ENCODE data around the gene COL11A2. TPM values are rescaled to one million over a fixed set of nuclear protein-coding genes. Genes with fewer than 3 reads are reported as not detected.

COL11A2 gene
- total RNA-seq, 1 donor, result 1.8 TPM

DNA sequence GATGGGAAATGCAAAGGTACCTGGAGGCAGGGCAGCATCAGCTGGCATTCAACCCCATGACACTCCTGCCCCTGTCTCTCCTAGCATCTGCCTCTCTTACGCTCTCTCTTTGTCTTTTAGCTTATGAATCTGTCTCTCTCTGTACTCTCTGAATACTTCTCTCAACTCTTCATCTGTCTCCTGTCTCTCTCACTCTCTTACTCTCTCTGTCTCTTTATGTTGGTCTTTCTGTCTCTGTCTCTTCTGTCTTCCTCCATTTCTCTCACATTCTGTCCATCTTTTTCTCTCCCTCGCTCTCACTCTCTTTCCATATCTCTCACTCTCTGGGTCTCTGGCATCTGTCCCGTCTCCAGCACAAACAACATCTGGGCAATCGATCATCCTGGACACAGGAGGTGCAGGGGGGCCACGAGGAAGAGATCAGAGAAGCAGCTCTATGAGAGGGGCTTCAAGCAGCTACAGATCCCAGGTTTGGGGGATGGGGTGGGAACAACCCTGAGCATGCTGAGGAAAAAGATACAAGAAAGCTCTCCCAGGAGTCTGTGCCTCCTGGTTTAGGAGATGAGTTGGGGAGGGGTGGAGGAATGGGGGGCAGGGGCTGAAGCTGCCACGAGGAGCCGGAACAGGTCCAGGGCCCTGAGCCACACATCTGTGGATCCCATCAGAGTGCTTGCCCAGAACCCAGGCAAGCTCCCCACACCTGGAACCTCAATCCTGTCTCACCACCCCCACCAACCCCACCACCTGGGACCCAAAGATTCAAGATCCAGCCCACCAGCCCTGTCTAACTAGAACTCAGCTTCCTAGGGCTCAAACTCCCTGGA is 2.4 kb downstream of the COL11A2 start:
- Histone ChIP-seq H3K79me2 (ENCODE audit: insufficient read depth, low read length) (no peaks in the 10 kb centered on the region), H3K4me1 (ENCODE audit: insufficient read depth, low read length) (no peaks in the 10 kb centered on the region), H3K9me3 (ENCODE audit: low read depth, low read length) (no peaks in the 10 kb centered on the region), H4K20me1 (ENCODE audit: insufficient read depth, low read length) (peaks cover 7% of the 10 kb centered on the region), H2AFZ (ENCODE audit: low read length) (no peak overlapping the region), H3K4me3 (ENCODE audit: insufficient read depth, low read length) (no peak overlapping the region), H3K36me3 (ENCODE audit: insufficient read depth, low read length) (peaks cover 9% of the 10 kb centered on the region), H3K4me2 (ENCODE audit: insufficient read depth, low read length) (no peak overlapping the region), H3K27me3 (ENCODE audit: insufficient read depth, low read length) (peaks cover 36% of the 10 kb centered on the region), H3K27ac (ENCODE audit: low read depth, low read length) (no peak overlapping the region)
- TF ChIP-seq, protein P1, sequence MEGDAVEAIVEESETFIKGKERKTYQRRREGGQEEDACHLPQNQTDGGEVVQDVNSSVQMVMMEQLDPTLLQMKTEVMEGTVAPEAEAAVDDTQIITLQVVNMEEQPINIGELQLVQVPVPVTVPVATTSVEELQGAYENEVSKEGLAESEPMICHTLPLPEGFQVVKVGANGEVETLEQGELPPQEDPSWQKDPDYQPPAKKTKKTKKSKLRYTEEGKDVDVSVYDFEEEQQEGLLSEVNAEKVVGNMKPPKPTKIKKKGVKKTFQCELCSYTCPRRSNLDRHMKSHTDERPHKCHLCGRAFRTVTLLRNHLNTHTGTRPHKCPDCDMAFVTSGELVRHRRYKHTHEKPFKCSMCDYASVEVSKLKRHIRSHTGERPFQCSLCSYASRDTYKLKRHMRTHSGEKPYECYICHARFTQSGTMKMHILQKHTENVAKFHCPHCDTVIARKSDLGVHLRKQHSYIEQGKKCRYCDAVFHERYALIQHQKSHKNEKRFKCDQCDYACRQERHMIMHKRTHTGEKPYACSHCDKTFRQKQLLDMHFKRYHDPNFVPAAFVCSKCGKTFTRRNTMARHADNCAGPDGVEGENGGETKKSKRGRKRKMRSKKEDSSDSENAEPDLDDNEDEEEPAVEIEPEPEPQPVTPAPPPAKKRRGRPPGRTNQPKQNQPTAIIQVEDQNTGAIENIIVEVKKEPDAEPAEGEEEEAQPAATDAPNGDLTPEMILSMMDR (IDR thresholded peaks at IDR 0.05; ENCODE audit: extremely low read depth, low read depth, low read length), result no peak
- no peak for DNase-seq (ENCODE audit: insufficient read length, low spot score, missing footprints)

DNA sequence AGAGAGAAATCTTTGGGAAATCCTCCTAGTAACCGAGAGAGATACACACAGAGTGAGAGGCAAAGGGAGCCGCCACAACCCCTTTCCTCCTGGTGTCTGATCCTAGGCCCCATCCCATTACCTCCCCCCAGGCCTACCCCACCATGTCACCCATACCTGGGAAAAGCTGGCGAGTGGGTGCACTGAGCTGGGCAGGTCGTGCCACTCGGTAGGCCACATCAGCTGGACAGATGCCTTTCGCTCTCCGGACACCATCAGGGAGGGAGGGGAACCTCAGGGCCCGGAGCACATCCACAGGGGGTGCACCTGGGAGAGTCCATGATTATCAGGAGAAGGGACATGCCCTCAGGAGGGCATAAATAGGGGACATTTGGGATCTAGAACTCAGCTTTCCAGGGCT is 3.1 kb downstream of the COL11A2 start:
- no peak for DNase-seq (ENCODE audit: insufficient read length, low spot score, missing footprints)
- peaks cover 5% of the 10 kb centered on the region for H4K20me1 ChIP-seq (ENCODE audit: insufficient read depth, low read length)
- H3K36me3 ChIP-seq (ENCODE audit: insufficient read depth, low read length), result peaks cover 2% of the 10 kb centered on the region
- TF ChIP-seq, protein P1 (IDR thresholded peaks at IDR 0.05; ENCODE audit: extremely low read depth, low read depth, low read length), result no peak
- H3K9me3 ChIP-seq (ENCODE audit: low read depth, low read length), result no peaks in the 10 kb centered on the region
- no peak overlapping the region for H3K4me3 ChIP-seq (ENCODE audit: insufficient read depth, low read length)
- peaks cover 36% of the 10 kb centered on the region for H3K27me3 ChIP-seq (ENCODE audit: insufficient read depth, low read length)
- no peaks in the 10 kb centered on the region for H3K79me2 ChIP-seq (ENCODE audit: insufficient read depth, low read length)
- H2AFZ ChIP-seq (ENCODE audit: low read length), result no peak overlapping the region
- no peaks in the 10 kb centered on the region for H3K4me1 ChIP-seq (ENCODE audit: insufficient read depth, low read length)
- H3K4me2 ChIP-seq (ENCODE audit: insufficient read depth, low read length), result no peak overlapping the region
- H3K27ac ChIP-seq (ENCODE audit: low read depth, low read length), result no peak overlapping the region

DNA sequence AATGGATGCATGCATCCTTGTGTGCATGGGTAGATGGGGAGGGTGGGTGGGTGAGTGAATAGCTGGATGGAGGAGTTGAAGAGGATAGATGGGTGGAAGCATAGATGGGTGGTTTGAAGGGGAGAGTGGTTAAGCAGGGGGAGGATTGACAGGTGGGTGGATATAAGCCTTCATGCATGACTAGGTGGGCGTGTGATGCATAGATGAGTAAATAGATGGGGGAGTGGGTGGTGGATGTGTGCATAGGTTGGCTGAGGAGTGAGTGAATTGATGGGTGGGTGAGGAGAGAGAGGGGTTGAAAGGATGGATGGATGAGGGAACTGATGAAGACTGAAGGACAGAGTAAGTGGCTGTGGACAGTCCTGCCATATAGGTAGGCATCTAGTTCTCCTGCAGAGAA is 4.5 kb downstream of the COL11A2 start:
- H3K27me3 ChIP-seq (ENCODE audit: insufficient read depth, low read length), result peaks cover 34% of the 10 kb centered on the region
- no peaks in the 10 kb centered on the region for H3K4me1 ChIP-seq (ENCODE audit: insufficient read depth, low read length)
- no peak overlapping the region for H3K27ac ChIP-seq (ENCODE audit: low read depth, low read length)
- H3K4me2 ChIP-seq (ENCODE audit: insufficient read depth, low read length), result no peak overlapping the region
- H3K4me3 ChIP-seq (ENCODE audit: insufficient read depth, low read length), result no peak overlapping the region
- H4K20me1 ChIP-seq (ENCODE audit: insufficient read depth, low read length), result peaks cover 5% of the 10 kb centered on the region
- no peaks in the 10 kb centered on the region for H3K36me3 ChIP-seq (ENCODE audit: insufficient read depth, low read length)
- no peaks in the 10 kb centered on the region for H3K9me3 ChIP-seq (ENCODE audit: low read depth, low read length)
- TF ChIP-seq, protein P1 (IDR thresholded peaks at IDR 0.05; ENCODE audit: extremely low read depth, low read depth, low read length), result no peak
- H3K79me2 ChIP-seq (ENCODE audit: insufficient read depth, low read length), result no peaks in the 10 kb centered on the region
- no peak for DNase-seq (ENCODE audit: insufficient read length, low spot score, missing footprints)
- H2AFZ ChIP-seq (ENCODE audit: low read length), result no peak overlapping the region

DNA sequence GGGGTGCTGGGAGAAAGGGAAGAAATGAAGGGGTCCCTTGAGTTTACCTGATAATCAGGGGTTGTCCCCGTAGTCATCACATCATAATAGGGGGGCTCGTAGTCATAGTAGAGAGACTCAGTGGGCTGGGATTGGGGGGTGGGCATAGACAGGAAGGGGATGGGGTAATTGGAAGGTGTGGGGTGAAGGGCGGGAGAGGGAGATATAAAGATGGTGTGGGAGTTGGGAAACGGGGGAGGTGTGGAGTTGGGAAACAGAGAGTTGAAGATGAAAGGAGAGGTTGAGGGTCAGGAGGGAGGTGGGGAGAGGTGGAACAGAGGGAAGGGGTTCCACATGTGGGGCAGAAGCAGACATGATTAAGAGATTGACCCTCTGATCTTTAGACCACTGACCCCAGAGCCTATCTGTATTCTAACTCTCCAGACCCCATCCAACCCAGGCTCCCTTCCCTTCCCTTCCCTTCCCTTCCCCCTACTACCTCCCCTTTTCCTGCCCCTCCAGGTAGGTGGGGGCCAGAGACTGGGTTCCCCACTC is 6.5 kb downstream of the COL11A2 start:
- no peaks in the 10 kb centered on the region for H3K9me3 ChIP-seq (ENCODE audit: low read depth, low read length)
- no peaks in the 10 kb centered on the region for H4K20me1 ChIP-seq (ENCODE audit: insufficient read depth, low read length)
- no peak overlapping the region for H2AFZ ChIP-seq (ENCODE audit: low read length)
- no peak overlapping the region for H3K4me2 ChIP-seq (ENCODE audit: insufficient read depth, low read length)
- H3K27ac ChIP-seq (ENCODE audit: low read depth, low read length), result no peak overlapping the region
- no peak overlapping the region for H3K4me3 ChIP-seq (ENCODE audit: insufficient read depth, low read length)
- H3K79me2 ChIP-seq (ENCODE audit: insufficient read depth, low read length), result no peaks in the 10 kb centered on the region
- H3K36me3 ChIP-seq (ENCODE audit: insufficient read depth, low read length), result no peaks in the 10 kb centered on the region
- no peak for DNase-seq (ENCODE audit: insufficient read length, low spot score, missing footprints)
- peaks cover 14% of the 10 kb centered on the region for H3K27me3 ChIP-seq (ENCODE audit: insufficient read depth, low read length)
- TF ChIP-seq, protein P1 (IDR thresholded peaks at IDR 0.05; ENCODE audit: extremely low read depth, low read depth, low read length), result no peak
- no peaks in the 10 kb centered on the region for H3K4me1 ChIP-seq (ENCODE audit: insufficient read depth, low read length)

All from osteoblast (primary cell).